HepG2 (cell line): ENCODE results near the gene PRKAR1A. TPM values are rescaled to one million over a fixed set of nuclear protein-coding genes. Genes with fewer than 3 reads are reported as not detected.

ENCODE experiments used
- ATAC-seq: fragments of 200-7000 bp; cut with Tn5 transposase; 3 replicates; pipeline ENCODE4 v1.9.1; 2020; ENCODE audit warnings: mild to moderate bottlenecking, moderate library complexity
- BruUV-seq: library from RNA; stranded (reverse); fragments of 400-500 nt; replicated peaks from 2 replicates; lab custom pipeline; 2021; lab: Mats Ljungman, UMichigan
- CTCF ChIA-PET: fragments of 300-600 bp; formaldehyde crosslinking; extraction: SDS; loops from one replicate; lab custom pipeline; 2021; ENCODE audit warnings: low total read pairs, inconsistent platforms, low intra/inter-chr PET ratio; lab: Yijun Ruan, JAX
- POLR2A ChIA-PET: fragments of 350-600 bp; sonication (Branson Sonifier 250); formaldehyde crosslinking; loops from one replicate; lab custom pipeline; 2020; ENCODE audit warnings: antibody characterized with exemption, inconsistent platforms; lab: Yijun Ruan, JAX
- DNase-seq: peaks from one replicate; pipeline ENCODE4 v3.0.0-alpha.2; 2015; ENCODE audit warnings: low spot score
- FAIRE-seq: peaks from 3 replicates; lab custom pipeline; 2011; peaks lifted over from hg19 to GRCh38; lab: Jason Lieb, UNC
- H2AFZ ChIP-seq: one replicate; pipeline ENCODE4 v1.6.1; 2011; ENCODE audit warnings: low read length, inconsistent platforms
- H3K27ac ChIP-seq: fragments of 300-600 bp; 3 replicates; pipeline ENCODE4 v1.8.0; 2011; ENCODE audit warnings: mixed run types, mild to moderate bottlenecking, mixed read lengths, low read length, inconsistent platforms; ENCODE audit not compliant: insufficient read depth; ENCODE audit errors: extremely low read length
- H3K27me3 ChIP-seq, 2 experiments: fragments of 200-600 bp in 1 of 2; 2 replicates in 1 of 2; 3 replicates in 1 of 2; pipeline versions ENCODE4 v1.6.0 to v1.8.0; 2011; ENCODE audit warnings: low read length in 2 of 2, mild to moderate bottlenecking in 2 of 2, moderate library complexity in 2 of 2, inconsistent platforms in 1 of 2; ENCODE audit not compliant: insufficient read depth in 2 of 2, control insufficient read depth in 1 of 2
- H3K36me3 ChIP-seq, 2 experiments: fragments of 200-600 bp in 1 of 2; replicated peaks in 1 of 2; 2 replicates in 1 of 2; 3 replicates in 1 of 2; pipeline versions ENCODE4 v1.5.1 to v1.8.0; 2011; ENCODE audit warnings: low read length in 2 of 2, inconsistent platforms in 1 of 2; ENCODE audit not compliant: insufficient read depth in 2 of 2, control insufficient read depth in 1 of 2
- H3K4me1 ChIP-seq: 2 replicates; pipeline ENCODE4 v1.5.1; 2012; ENCODE audit warnings: low read length, inconsistent platforms; ENCODE audit not compliant: insufficient read depth
- H3K4me2 ChIP-seq: 2 replicates; pipeline ENCODE4 v1.6.0; 2011; ENCODE audit warnings: low read depth, low read length, inconsistent platforms
- H3K4me3 ChIP-seq, 3 experiments: fragments of 200-600 bp in 1 of 3; sonication (generic), shearing (Covaris generic) in 1 of 3; replicated peaks in 1 of 3; 2 replicates each; pipeline ENCODE4 v1.5.1; 2011 to 2016; ENCODE audit warnings: low read length in 3 of 3, inconsistent platforms in 2 of 3, low read depth in 2 of 3, mild to moderate bottlenecking in 2 of 3, control low read depth in 1 of 3, mixed read lengths in 1 of 3; ENCODE audit not compliant: insufficient read depth in 1 of 3
- H3K79me2 ChIP-seq: one replicate; pipeline ENCODE4 v1.6.1; 2011; ENCODE audit warnings: low read length, inconsistent platforms; ENCODE audit not compliant: insufficient read depth
- H3K9ac ChIP-seq: 2 replicates; pipeline ENCODE4 v1.6.0; 2011; ENCODE audit warnings: mild to moderate bottlenecking, low read depth, low read length, inconsistent platforms; ENCODE audit not compliant: insufficient read depth
- H3K9me3 ChIP-seq: 2 replicates; pipeline ENCODE4 v1.5.1; 2012; ENCODE audit warnings: mild to moderate bottlenecking, low read length
- H4K20me1 ChIP-seq: 2 replicates; pipeline ENCODE4 v1.6.0; 2011; ENCODE audit warnings: inconsistent platforms, mild to moderate bottlenecking, low read length, moderate library complexity; ENCODE audit not compliant: insufficient read depth
- GRHL1 ChIP-seq: sonication (generic); formaldehyde crosslinking; conservative IDR thresholded peaks from 2 replicates; pipeline ENCODE4 v1.8.0; 2022; ENCODE audit warnings: missing genetic modification reagents
- JDP2 ChIP-seq: sonication (generic); formaldehyde crosslinking; IDR thresholded peaks from 2 replicates; pipeline ENCODE4 v1.8.1; 2022; ENCODE audit warnings: missing genetic modification reagents, borderline replicate concordance
- KAT2B ChIP-seq: fragments of 150-350 bp; IDR thresholded peaks from 2 replicates; pipeline ENCODE4 v1.6.1; 2014; ENCODE audit warnings: low read depth, low read length, borderline replicate concordance
- KDM2A ChIP-seq: sonication (generic); formaldehyde crosslinking; IDR thresholded peaks from 2 replicates; pipeline ENCODE4 v1.4.0; 2020; ENCODE audit warnings: low read depth, missing genetic modification reagents, borderline replicate concordance
- KLF6 ChIP-seq: IDR thresholded peaks from 2 replicates; pipeline ENCODE4 v1.8.0; 2016; ENCODE audit warnings: missing biosample characterization, missing genetic modification reagents
- MAF1 ChIP-seq: sonication (generic); formaldehyde crosslinking; IDR thresholded peaks from 2 replicates; pipeline ENCODE4 v1.5.0; 2020; ENCODE audit warnings: missing genetic modification reagents, borderline replicate concordance
- NR0B2 ChIP-seq: sonication (generic); formaldehyde crosslinking; IDR thresholded peaks from 2 replicates; pipeline ENCODE4 v1.4.0; 2020; ENCODE audit warnings: mild to moderate bottlenecking, missing genetic modification reagents
- RNF2 ChIP-seq: fragments of 450-650 bp; conservative IDR thresholded peaks from 2 replicates; pipeline ENCODE4 v1.6.1; 2016; ENCODE audit warnings: low read depth
- RXRB ChIP-seq: IDR thresholded peaks from 2 replicates; pipeline ENCODE4 v1.6.1; 2016; ENCODE audit warnings: borderline replicate concordance, missing genetic modification reagents, missing compliant biosample characterization
- ZFP37 ChIP-seq: sonication (generic); formaldehyde crosslinking; IDR thresholded peaks from 2 replicates; pipeline ENCODE4 v1.4.0; 2020; ENCODE audit warnings: missing genetic modification reagents, borderline replicate concordance
- ZFY ChIP-seq: sonication (generic); formaldehyde crosslinking; IDR thresholded peaks from 2 replicates; pipeline ENCODE4 v1.4.0; 2020; ENCODE audit warnings: missing genetic modification reagents
- ZNF121 ChIP-seq: sonication (generic); formaldehyde crosslinking; IDR thresholded peaks from 2 replicates; pipeline ENCODE4 v1.5.0; 2020; ENCODE audit warnings: mild to moderate bottlenecking, missing genetic modification reagents
- ZNF230 ChIP-seq: sonication (generic); formaldehyde crosslinking; IDR thresholded peaks from 2 replicates; pipeline ENCODE4 v1.4.0; 2020; ENCODE audit warnings: mild to moderate bottlenecking, missing genetic modification reagents
- ZNF431 ChIP-seq: sonication (generic); formaldehyde crosslinking; IDR thresholded peaks from 2 replicates; pipeline ENCODE4 v1.9.0; 2022; ENCODE audit warnings: missing genetic modification reagents, low read depth, mild to moderate bottlenecking, borderline replicate concordance
- ZNF460 ChIP-seq: sonication (generic); formaldehyde crosslinking; IDR thresholded peaks from 2 replicates; pipeline ENCODE4 v1.5.1; 2020; ENCODE audit warnings: missing genetic modification reagents, mild to moderate bottlenecking, borderline replicate concordance
- ZNF569 ChIP-seq: sonication (generic); formaldehyde crosslinking; IDR thresholded peaks from 2 replicates; pipeline ENCODE4 v1.5.0; 2020; ENCODE audit warnings: mild to moderate bottlenecking, missing genetic modification reagents, moderate library complexity, borderline replicate concordance
- ZNF674 ChIP-seq: sonication (generic); formaldehyde crosslinking; IDR thresholded peaks from 2 replicates; pipeline ENCODE4 v1.5.0; 2020; ENCODE audit warnings: low read depth, mild to moderate bottlenecking, missing genetic modification reagents
- ZNF839 ChIP-seq: sonication (generic); formaldehyde crosslinking; IDR thresholded peaks from 2 replicates; pipeline ENCODE4 v1.4.0; 2020; ENCODE audit warnings: missing genetic modification reagents, mild to moderate bottlenecking, borderline replicate concordance
- ZSCAN12 ChIP-seq: sonication (generic); formaldehyde crosslinking; IDR thresholded peaks from 2 replicates; pipeline ENCODE4 v1.9.0; 2021; ENCODE audit warnings: mild to moderate bottlenecking, missing genetic modification reagents
- ZSCAN25 ChIP-seq: sonication (generic); formaldehyde crosslinking; IDR thresholded peaks from 2 replicates; pipeline ENCODE4 v1.8.0; 2022; ENCODE audit warnings: mild to moderate bottlenecking, missing genetic modification reagents
- WGBS: methylation state at CpG from one replicate; pipeline ENCODE4 v1.1.6; 2017; ENCODE audit warnings: low lambda C conversion rate; 5-methylcytosine and 5-hydroxymethylcytosine counted together
- in situ Hi-C: cut with HindIII; loops from 2 replicates; pipeline ENCODE4 v1.10.0; 2017; ENCODE audit warnings: low pct_unique_long_range_greater_than_20kb; ENCODE audit not compliant: extremely low pct_ligation_motif_present
- intact Hi-C: fragments of 100-400 bp; cut with micrococcal nuclease; formaldehyde crosslinking; loops from one replicate; pipeline ENCODE4 v1.10.0; 2022; ENCODE audit not compliant: unreplicated experiment
- polyA plus RNA-seq, 8 experiments: library from polyadenylated mRNA; depleted of rRNA in 3 of 8; stranded (reverse) in 7 of 8; unstranded in 1 of 8; fragments of >200 nt; fragmentation: Illumina TruSeq in 4 of 8; extraction: Trizol in 4 of 8; gene quantifications; 2 replicates each; pipeline versions ENCODE4 v1.2.1 to v1.2.3, GENCODE V29; 2011 to 2016; ENCODE audit warnings: low read depth in 4 of 8, missing spikeins in 1 of 8, mixed read lengths in 1 of 8; ENCODE audit not compliant: insufficient read depth in 1 of 8
- total RNA-seq, 5 experiments: library from RNA; depleted of rRNA; stranded (reverse); fragments of >200 nt; fragmentation: Illumina TruSeq; extraction: Trizol; gene quantifications; 2 replicates each; pipeline ENCODE4 v1.2.3, GENCODE V29; 2016; ENCODE audit warnings: low read depth in 1 of 5
- TF ChIP-seq, protein P1 (sequence below): fragments of 450-650 bp; IDR thresholded peaks from 2 replicates; pipeline ENCODE4 v1.6.1; 2017

Gene PRKAR1A
- total and polyA plus RNA-seq, 2 of the 13 experiments (the other 11 are each of a cell fraction or from before 2014, with no cell fraction given): 265 to 266 TPM

DNA sequence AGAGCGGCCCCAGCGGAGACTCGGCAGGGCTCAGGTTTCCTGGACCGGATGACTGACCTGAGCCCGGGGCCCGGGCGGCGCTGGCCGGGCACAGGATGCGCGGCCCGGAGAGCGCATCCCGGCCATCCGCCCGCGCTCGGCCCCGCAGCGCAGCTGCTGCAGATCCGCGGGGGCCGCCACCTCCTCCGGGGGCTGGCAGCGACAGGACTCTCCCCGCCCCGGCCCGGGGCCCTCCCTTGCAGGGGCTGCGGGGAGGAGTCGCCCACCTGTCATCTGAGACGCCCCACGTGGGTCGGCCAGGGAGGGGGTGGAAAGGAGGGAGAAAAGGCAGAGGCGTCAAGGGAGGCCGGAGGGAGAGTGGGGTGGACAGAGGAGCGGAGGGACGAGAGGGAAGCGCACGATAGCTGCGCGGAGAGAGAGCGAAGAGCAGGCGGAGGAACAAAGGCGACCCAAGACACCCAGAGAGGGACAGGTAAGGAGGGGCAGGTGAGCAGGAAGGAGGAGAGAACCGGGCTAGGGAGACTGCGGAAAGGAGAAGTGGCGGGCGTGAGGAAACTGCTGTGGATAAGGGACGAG is 471 bp upstream of the PRKAR1A start:
- Histone ChIP-seq H3K79me2 (peaks cover 45% of the 10 kb centered on the region), H4K20me1 (peaks cover 29% of the 10 kb centered on the region), H3K36me3 (peaks cover 4 to 13% of the 10 kb centered on the region in 2 experiments; a peak in 4 of 5 replicates), H3K4me1 (peaks cover 75% of the 10 kb centered on the region), H3K4me2 (peak overlapping the region; percentile 86), H2AFZ (no peak overlapping the region), H3K4me3 (peak overlapping the region; percentile 91 to 95 (median 91)), H3K9ac (peak overlapping the region; percentile 94), H3K27me3 (no peaks in the 10 kb centered on the region; a peak in 1 of 5 replicates), H3K27ac (peak overlapping the region; percentile 91), H3K9me3 (no peaks in the 10 kb centered on the region)
- WGBS: under 1% methylated on average over 28 of the region's 49 CpGs
- intact Hi-C loops: loop anchor here (2.0 kb wide), 2 partner anchors 37 to 89 kb away; partner anchors contain the start of gene FAM20A
- ATAC-seq (peak; percentile 79), DNase-seq (peak; percentile 83), FAIRE-seq (no peak)
- ChIA-PET CTCF (no interaction called here), POLR2A (interaction anchor here (0.7 to 4.3 kb wide), 16 partner anchors 10 to 264 kb away, joined by 3 to 25 read pairs (median 6); partner anchors contain the start of genes AMZ2 and WIPI1)
- BruUV-seq: no TSS peak
- in situ Hi-C loops: no loop called here
- TF ChIP-seq ZNF569: 0 out of 2 replicates have a peak, but pooled peaks have one; percentile 65
- TF ChIP-seq KAT2B: no peak
- TF ChIP-seq KDM2A (CRISPR knock-in tag): peak; percentile 56; the same call in 1 of the 2 replicates
- TF ChIP-seq NR0B2: peak; percentile 91; the same call in 1 of the 2 replicates
- TF ChIP-seq ZNF460 (CRISPR knock-in tag): peak; percentile 36; the same call in 1 of the 2 replicates
- no peak for TF ChIP-seq GRHL1 (CRISPR knock-in tag)
- TF ChIP-seq JDP2: no peak; the same call in 1 of the 2 replicates
- TF ChIP-seq ZNF674: peak; percentile 92
- TF ChIP-seq RNF2: peak; percentile 87
- peak; percentile 69 for TF ChIP-seq ZNF839 (CRISPR knock-in tag)
- peak; percentile 85 for TF ChIP-seq ZSCAN25
- TF ChIP-seq ZNF431 (CRISPR knock-in tag): no peak
- TF ChIP-seq, protein P1, sequence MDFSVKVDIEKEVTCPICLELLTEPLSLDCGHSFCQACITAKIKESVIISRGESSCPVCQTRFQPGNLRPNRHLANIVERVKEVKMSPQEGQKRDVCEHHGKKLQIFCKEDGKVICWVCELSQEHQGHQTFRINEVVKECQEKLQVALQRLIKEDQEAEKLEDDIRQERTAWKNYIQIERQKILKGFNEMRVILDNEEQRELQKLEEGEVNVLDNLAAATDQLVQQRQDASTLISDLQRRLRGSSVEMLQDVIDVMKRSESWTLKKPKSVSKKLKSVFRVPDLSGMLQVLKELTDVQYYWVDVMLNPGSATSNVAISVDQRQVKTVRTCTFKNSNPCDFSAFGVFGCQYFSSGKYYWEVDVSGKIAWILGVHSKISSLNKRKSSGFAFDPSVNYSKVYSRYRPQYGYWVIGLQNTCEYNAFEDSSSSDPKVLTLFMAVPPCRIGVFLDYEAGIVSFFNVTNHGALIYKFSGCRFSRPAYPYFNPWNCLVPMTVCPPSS: no peak
- 0 out of 2 replicates have a peak, but pooled peaks have one; percentile 48 for TF ChIP-seq ZSCAN12 (CRISPR knock-in tag)
- TF ChIP-seq ZNF230 (CRISPR knock-in tag): 0 out of 2 replicates have a peak, but pooled peaks have one; percentile 6
- TF ChIP-seq RXRB: peak; percentile 7; the same call in 1 of the 2 replicates
- TF ChIP-seq ZFP37: peak; percentile 74; the same call in 1 of the 2 replicates
- no peak for TF ChIP-seq KLF6 (CRISPR knock-in tag)
- TF ChIP-seq MAF1 (CRISPR knock-in tag): peak; percentile 78; the same call in 1 of the 2 replicates
- peak; percentile 43; the same call in 1 of the 2 replicates for TF ChIP-seq ZNF121 (CRISPR knock-in tag)
- TF ChIP-seq ZFY (CRISPR knock-in tag): peak; percentile 75
